Activated CD4-positive, CD25-positive, alpha-beta regulatory T cell treated with anti-CD3 and anti-CD28 coated beads, Interleukin-2, amount 50 U/mL, for 16 hours (primary cell): ENCODE results near the gene WDR55.
"Not testable (repeated sequence)": the region's sequence is repeated elsewhere in the genome, so short reads cannot be mapped to it uniquely, and the experiment has no call there.

ENCODE experiments used
- DNase-seq: peaks from one replicate; pipeline ENCODE4 v3.0.0-alpha.2; 2020; ENCODE audit warnings: low read depth, low spot score

The WDR55 gene

GRCh38 chr5:140710899-140711552, 46.3 kb downstream of the WDR55 start:
- DNase-seq, result peak; percentile 81

GRCh38 chr5:140711794-140712193, 47.1 kb downstream of the WDR55 start:
- no peak for DNase-seq

- no peak for DNase-seq
These were observed 48.9 kb downstream of the WDR55 start for GRCh38 chr5:140713562-140714094.

DNA sequence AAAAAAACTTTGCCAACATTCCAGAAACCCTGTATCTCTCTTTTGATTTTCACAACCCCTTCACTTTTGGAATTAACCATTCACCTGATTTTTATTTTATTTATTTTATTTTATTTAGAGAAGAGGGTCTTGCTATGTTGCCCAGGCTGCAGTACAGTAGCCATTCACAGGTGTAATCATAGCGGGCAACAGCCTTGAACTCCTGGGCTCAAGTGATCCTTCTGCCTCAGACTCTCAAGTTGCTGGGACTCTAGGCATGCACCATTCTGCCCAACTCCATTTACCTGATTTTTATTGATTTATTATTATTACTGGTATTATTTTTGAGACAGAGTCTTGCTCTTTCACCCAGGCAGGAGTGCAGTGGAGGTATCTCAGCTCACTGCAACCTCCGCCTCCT, 51.5 kb downstream of the WDR55 start:
- DNase-seq, result not testable (repeated sequence)

DNA sequence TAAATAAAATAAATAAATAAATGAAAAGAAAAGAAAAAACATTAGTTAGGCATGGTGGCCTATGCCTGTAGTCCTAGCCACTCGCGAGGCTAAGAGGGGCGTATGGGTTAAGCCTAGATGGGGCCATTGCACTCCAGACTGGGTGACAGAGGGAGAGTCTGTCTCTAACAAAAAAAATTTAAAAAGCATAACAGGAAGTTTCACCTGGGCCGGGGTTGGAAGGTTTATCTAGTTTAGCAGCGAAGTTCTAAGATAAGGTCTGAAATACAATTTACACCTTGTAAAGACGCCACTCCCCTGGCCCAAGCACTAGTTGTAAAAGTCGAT, 53.5 kb downstream of the WDR55 start:
- no peak for DNase-seq

DNA sequence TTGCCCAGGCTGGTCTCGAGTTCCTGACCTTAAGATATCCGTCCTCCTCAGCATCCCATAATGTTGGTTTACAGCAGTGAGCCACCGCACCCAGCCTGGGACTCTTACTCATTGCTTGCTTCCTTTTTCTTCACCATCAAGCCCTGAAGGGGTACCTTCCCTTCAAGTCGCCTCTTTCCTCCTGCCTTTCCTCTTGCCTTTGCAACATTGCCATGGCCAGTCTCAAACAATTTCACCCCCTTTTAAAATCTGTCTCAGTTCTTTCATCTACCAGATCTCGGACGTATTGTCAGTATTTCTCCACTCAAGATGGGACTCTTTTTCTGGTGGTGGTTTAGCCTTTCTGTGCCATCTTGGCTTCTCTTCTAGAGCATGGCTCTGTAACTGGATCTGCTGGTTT, 56.0 kb downstream of the WDR55 start:
- not testable (repeated sequence) for DNase-seq

DNA sequence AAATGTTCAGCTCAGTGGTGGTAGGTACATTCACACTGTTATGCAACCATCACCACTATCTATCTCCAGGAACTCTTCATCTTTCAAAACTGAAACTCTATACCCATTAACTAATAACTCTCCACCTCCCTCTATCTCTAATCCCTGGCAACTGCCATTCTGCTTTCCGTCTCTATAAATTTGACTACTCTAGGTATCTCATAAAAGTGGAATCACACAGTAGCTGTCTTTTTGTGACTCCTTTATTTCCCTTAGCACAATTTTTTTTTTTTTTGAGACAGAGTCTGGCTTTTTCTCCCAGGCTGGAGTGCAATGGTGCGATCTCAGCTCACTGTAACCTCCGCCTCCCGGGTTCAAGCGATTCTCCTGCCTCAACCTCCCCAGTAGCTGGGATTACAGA, 56.7 kb downstream of the WDR55 start:
- not testable (repeated sequence) for DNase-seq
